Liver (tissue), 9 donors: ENCODE results near the gene TMEM141. TPM values are rescaled to one million over a fixed set of nuclear protein-coding genes. Genes with fewer than 3 reads are reported as not detected.

ENCODE experiments used
- DNase-seq: peaks from one replicate; pipeline ENCODE4 v3.0.0-alpha.2; 2017; ENCODE audit warnings: low spot score
- H3K27ac ChIP-seq, 2 donors: one replicate each; pipeline ENCODE4 v1.7.0; 2013; ENCODE audit warnings: inconsistent platforms in 2 of 2, low read length in 2 of 2, control low read depth in 1 of 2, low read depth in 1 of 2, mild to moderate bottlenecking in 1 of 2
- H3K27me3 ChIP-seq, 4 donors: one replicate each; pipeline versions ENCODE4 v1.6.1 to v1.7.0; 2013; ENCODE audit warnings: low read length in 3 of 4, inconsistent platforms in 1 of 4, mild to moderate bottlenecking in 1 of 4, moderate library complexity in 1 of 4; ENCODE audit not compliant: control insufficient read depth in 4 of 4, insufficient read depth in 4 of 4
- H3K36me3 ChIP-seq, 4 donors: one replicate each; pipeline versions ENCODE4 v1.6.1 to v1.7.0; 2013; ENCODE audit warnings: low read length in 3 of 4, mild to moderate bottlenecking in 3 of 4, low read depth in 1 of 4, moderate library complexity in 1 of 4; ENCODE audit not compliant: control insufficient read depth in 4 of 4, insufficient read depth in 3 of 4
- H3K4me1 ChIP-seq, 4 donors: one replicate each; pipeline versions ENCODE4 v1.6.1 to v1.7.0; 2013; ENCODE audit warnings: low read length in 3 of 4, mild to moderate bottlenecking in 3 of 4, moderate library complexity in 1 of 4; ENCODE audit not compliant: control insufficient read depth in 4 of 4, insufficient read depth in 4 of 4
- H3K4me3 ChIP-seq, 3 donors: one replicate each; pipeline versions ENCODE4 v1.6.1 to v1.7.0; 2013; ENCODE audit warnings: low read length in 3 of 3, control low read depth in 1 of 3, low read depth in 1 of 3, mild to moderate bottlenecking in 1 of 3
- H3K9ac ChIP-seq, 2 donors: one replicate each; pipeline ENCODE4 v1.7.0; 2013; ENCODE audit warnings: low read length in 2 of 2, mild to moderate bottlenecking in 2 of 2, moderate library complexity in 2 of 2, control low read depth in 1 of 2, low read depth in 1 of 2
- H3K9me3 ChIP-seq, 4 donors: one replicate each; pipeline versions ENCODE4 v1.6.1 to v1.7.0; 2013; ENCODE audit warnings: low read length in 3 of 4; ENCODE audit not compliant: control insufficient read depth in 4 of 4
- CTCF ChIP-seq: fragments of 150-350 bp; IDR thresholded peaks from 2 replicates; pipeline ENCODE4 v1.5.1; 2017; ENCODE audit warnings: improper control_type of control experiment, low read depth, low read length; ENCODE audit not compliant: missing input control
- EGR1 ChIP-seq, 2 donors: IDR thresholded peaks; 2 replicates each; pipeline ENCODE4 v1.6.1; 2016 to 2018; ENCODE audit warnings: antibody characterized with exemption in 2 of 2, low read depth in 2 of 2
- FOXA2 ChIP-seq: IDR thresholded peaks from 2 replicates; pipeline ENCODE4 v1.6.1; 2016; ENCODE audit warnings: antibody characterized with exemption
- GABPA ChIP-seq, 2 donors: IDR thresholded peaks in 1 of 2; conservative IDR thresholded peaks in 1 of 2; 2 replicates each; pipeline ENCODE4 v1.6.1; 2016; ENCODE audit warnings: antibody characterized with exemption in 2 of 2, mild to moderate bottlenecking in 1 of 2, moderate library complexity in 1 of 2
- HNF4A ChIP-seq, 2 donors: conservative IDR thresholded peaks; 2 replicates each; pipeline ENCODE4 v1.6.1; 2016; ENCODE audit warnings: antibody characterized with exemption in 2 of 2, mild to moderate bottlenecking in 2 of 2
- HNF4G ChIP-seq: IDR thresholded peaks from 2 replicates; pipeline ENCODE4 v1.6.1; 2016; ENCODE audit warnings: antibody characterized with exemption
- JUND ChIP-seq, 2 donors: IDR thresholded peaks; 2 replicates each; pipeline ENCODE4 v1.6.1; 2016; ENCODE audit warnings: antibody characterized with exemption in 2 of 2
- MAX ChIP-seq: IDR thresholded peaks from 2 replicates; pipeline ENCODE4 v1.6.1; 2016; ENCODE audit warnings: antibody characterized with exemption
- NR2F2 ChIP-seq: IDR thresholded peaks from 2 replicates; pipeline ENCODE4 v1.6.1; 2016; ENCODE audit warnings: antibody characterized with exemption
- REST ChIP-seq: IDR thresholded peaks from 2 replicates; pipeline ENCODE4 v1.6.1; 2016; ENCODE audit warnings: antibody characterized with exemption, mild to moderate bottlenecking
- SP1 ChIP-seq: IDR thresholded peaks from 2 replicates; pipeline ENCODE4 v1.6.1; 2018; ENCODE audit warnings: antibody characterized with exemption, mild to moderate bottlenecking
- TAF1 ChIP-seq: conservative IDR thresholded peaks from 2 replicates; pipeline ENCODE4 v1.6.1; 2016; ENCODE audit warnings: antibody characterized with exemption, mild to moderate bottlenecking
- ZBTB33 ChIP-seq: IDR thresholded peaks from 2 replicates; pipeline ENCODE4 v1.6.1; 2016; ENCODE audit warnings: antibody characterized with exemption
- WGBS: extraction: QIAGEN DNeasy Blood & Tissue Kit; methylation state at CpG from one replicate; pipeline ENCODE4 v1.1.7; 2013; 5-methylcytosine and 5-hydroxymethylcytosine counted together
- polyA plus RNA-seq, 2 donors: library from polyadenylated mRNA; stranded (reverse) in 1 of 2; unstranded in 1 of 2; fragments of 200-250 nt in 1 of 2; fragments of >200 nt in 1 of 2; fragmentation: Nextera tagmentation in 1 of 2; extraction: Ambion mirVana in 1 of 2; gene quantifications; one replicate each; pipeline versions ENCODE4 v1.2.1 to v1.2.3, GENCODE V29; 2013 to 2015
- total RNA-seq, 2 donors: library from RNA; depleted of rRNA; stranded (reverse); fragments of >200 nt; gene quantifications; one replicate each; pipeline ENCODE4 v1.2.3, GENCODE V29; 2014
- donor health status: healthy.
- donor health status: healthy.
- donor health status: healthy.
- donor health status: healthy.
- donor health status: healthy.

Gene TMEM141
- total and polyA plus RNA-seq, 4 donors = 32.2 to 74.7 (median 66.2) TPM

- no peaks in the 10 kb centered on the region for H3K36me3 ChIP-seq
- H3K9ac ChIP-seq = no peak overlapping the region
- no peak overlapping the region for H3K27ac ChIP-seq
- H3K9me3 ChIP-seq = peaks cover 0 to 10% (median 1%) of the 10 kb centered on the region in 4 donors
- TF ChIP-seq FOXA2 (no peak), SP1 (no peak)
- no peaks in the 10 kb centered on the region for H3K27me3 ChIP-seq
- no peaks in the 10 kb centered on the region for H3K4me1 ChIP-seq
- H3K4me3 ChIP-seq = no peak overlapping the region
- WGBS = 72% methylated on average over 2 of the region's 2 CpGs
- DNase-seq = no peak
Measured at GRCh38 chr9:136750526-136750925, 40.6 kb upstream of the TMEM141 start.

GRCh38 chr9:136751244-136751643, 39.9 kb upstream of the TMEM141 start:
- Histone ChIP-seq H3K4me1 (no peaks in the 10 kb centered on the region), H3K36me3 (no peaks in the 10 kb centered on the region), H3K27me3 (no peaks in the 10 kb centered on the region), H3K9ac (no peak overlapping the region), H3K4me3 (no peak overlapping the region), H3K27ac (no peak overlapping the region), H3K9me3 (peaks cover 0 to 10% (median 1%) of the 10 kb centered on the region in 4 donors)
- 84% methylated on average over 1 of the region's 1 CpG for WGBS
- TF ChIP-seq HNF4A (conservative IDR thresholded peaks at IDR 0.05) = no peak
- TF ChIP-seq EGR1 (IDR thresholded peaks at IDR 0.05; ENCODE audit: low read depth in 2 of 2) = no peak
- DNase-seq = no peak

- TF ChIP-seq MAX (no peak), JUND (IDR thresholded peaks at IDR 0.05) (no peak), SP1 (no peak), REST (no peak), CTCF (no peak), ZBTB33 (no peak), NR2F2 (no peak), HNF4A (conservative IDR thresholded peaks at IDR 0.05) (no peak), TAF1 (no peak), EGR1 (IDR thresholded peaks at IDR 0.05; ENCODE audit: low read depth in 2 of 2) (no peak), GABPA (IDR thresholded peaks at IDR 0.05 in 1 of 2, conservative IDR thresholded peaks at IDR 0.05 in 1 of 2) (no peak), HNF4G (no peak)
- Histone ChIP-seq H3K9me3 (peaks cover 0 to 10% (median 1%) of the 10 kb centered on the region in 4 donors), H3K36me3 (no peaks in the 10 kb centered on the region), H3K9ac (no peak overlapping the region), H3K27ac (no peak overlapping the region), H3K27me3 (no peaks in the 10 kb centered on the region), H3K4me3 (no peak overlapping the region), H3K4me1 (no peaks in the 10 kb centered on the region)
- no peak for DNase-seq
Measured at GRCh38 chr9:136751814-136752213, 39.3 kb upstream of the TMEM141 start.
